ENCODE data around the gene BARX1.

BARX1 gene

GRCh38 chr9:93902780-93903655, 52.1 kb downstream of the BARX1 start:
- no peak for DNase-seq

DNA sequence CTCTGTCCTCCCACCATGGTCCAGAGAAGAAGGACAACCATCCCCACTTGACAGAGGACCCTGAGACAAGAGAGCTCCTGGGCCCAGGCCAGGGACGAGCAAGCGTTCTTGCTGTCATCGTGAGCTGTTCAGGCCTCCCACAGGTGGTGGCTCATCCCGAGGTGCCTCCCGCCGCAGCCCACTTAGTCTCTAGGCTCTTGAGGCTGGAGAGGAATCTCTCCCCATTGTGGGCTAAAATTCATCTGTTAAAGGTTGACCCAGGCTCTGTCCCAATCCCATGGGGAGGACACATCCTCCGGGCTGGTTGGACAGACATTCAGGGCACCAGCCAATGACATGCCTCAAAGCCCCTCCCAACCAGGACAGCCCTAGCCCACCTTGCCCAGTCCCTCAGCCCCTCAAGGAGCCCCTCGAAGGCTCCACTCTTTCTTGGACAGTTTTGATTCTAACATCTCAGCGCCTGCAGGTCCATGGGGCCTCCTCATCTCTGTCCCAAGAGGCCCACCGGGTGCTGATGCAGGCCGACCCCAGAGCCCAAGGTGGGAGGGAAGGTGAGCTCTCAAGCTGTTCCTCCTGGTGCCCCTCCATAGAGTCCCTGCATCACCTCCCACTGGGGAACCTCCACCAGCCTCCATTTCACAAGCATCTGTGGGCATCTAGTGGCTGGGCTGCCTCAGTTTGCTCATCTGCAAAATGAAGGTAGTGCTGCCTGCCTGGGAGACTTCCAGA, 52.9 kb downstream of the BARX1 start:
- DNase-seq = no peak

All from amygdala (tissue), 56 donors.